Panc1 (cell line): ENCODE data around the gene RND1. TPM values are rescaled to one million over a fixed set of nuclear protein-coding genes. Genes with fewer than 3 reads are reported as not detected.

ENCODE experiments used
- ATAC-seq: fragments of 200-7000 bp; cut with Tn5 transposase; 2 replicates; pipeline ENCODE4 v1.9.1; 2020; ENCODE audit warnings: mild to moderate bottlenecking, moderate library complexity
- BruUV-seq: library from RNA; stranded (reverse); fragments of 400-500 nt; replicated peaks from 2 replicates; lab custom pipeline; 2021; lab: Mats Ljungman, UMichigan
- CTCF ChIA-PET: fragments of 300-600 bp; sonication (Branson Sonifier 250); formaldehyde crosslinking; loops from one replicate; lab custom pipeline; 2022; ENCODE audit warnings: antibody characterized with exemption; lab: Charles Lee
- POLR2A ChIA-PET: fragments of 300-600 bp; sonication (Branson Sonifier 250); formaldehyde crosslinking; loops from one replicate; lab custom pipeline; 2022; ENCODE audit warnings: antibody characterized with exemption; lab: Charles Lee
- DNase-seq: peaks from one replicate; pipeline ENCODE4 v3.0.0-alpha.2; 2010; ENCODE audit warnings: low read depth, low spot score
- H3K27ac ChIP-seq: 2 replicates; pipeline ENCODE4 v1.5.1; 2011; ENCODE audit warnings: mild to moderate bottlenecking, low read length, inconsistent platforms
- H3K27me3 ChIP-seq: fragments of 200-500 bp; sonication (Bioruptor generic); 2 replicates; pipeline ENCODE4 v1.6.0; 2014; ENCODE audit warnings: low read length, inconsistent platforms; ENCODE audit not compliant: control insufficient read depth, insufficient read depth
- H3K36me3 ChIP-seq: fragments of 200-500 bp; sonication (Bioruptor generic); 2 replicates; pipeline ENCODE4 v1.5.1; 2014; ENCODE audit warnings: inconsistent platforms, mild to moderate bottlenecking, low read length, moderate library complexity; ENCODE audit not compliant: control insufficient read depth, insufficient read depth
- H3K4me1 ChIP-seq: 2 replicates; pipeline ENCODE4 v1.5.1; 2011; ENCODE audit warnings: inconsistent platforms, mild to moderate bottlenecking, low read length, moderate library complexity; ENCODE audit not compliant: control insufficient read depth, insufficient read depth
- H3K4me3 ChIP-seq, 2 experiments: 2 replicates each; pipeline ENCODE4 v1.5.1; 2011 to 2012; ENCODE audit warnings: low read depth in 2 of 2, low read length in 2 of 2, mild to moderate bottlenecking in 2 of 2, inconsistent platforms in 1 of 2, moderate library complexity in 1 of 2
- H3K9me3 ChIP-seq: fragments of 200-500 bp; sonication (Bioruptor generic); 2 replicates; pipeline ENCODE4 v1.5.1; 2014; ENCODE audit warnings: low read depth, mild to moderate bottlenecking, inconsistent platforms, low read length, moderate library complexity; ENCODE audit not compliant: control insufficient read depth, insufficient read depth
- CTCF ChIP-seq: fragments of 450-650 bp; IDR thresholded peaks from 2 replicates; pipeline ENCODE4 v1.5.1; 2017; ENCODE audit warnings: mild to moderate bottlenecking
- POLR2AphosphoS5 ChIP-seq: IDR thresholded peaks from 2 replicates; pipeline ENCODE4 v1.6.1; 2012; ENCODE audit warnings: mild to moderate bottlenecking, low read depth, low read length, moderate library complexity
- SIN3A ChIP-seq: IDR thresholded peaks from 2 replicates; pipeline ENCODE4 v1.6.1; 2012; ENCODE audit warnings: low read depth, mild to moderate bottlenecking, low read length, moderate library complexity, borderline replicate concordance; ENCODE audit not compliant: insufficient read depth
- TCF7L2 ChIP-seq: IDR thresholded peaks from 2 replicates; pipeline ENCODE4 v1.6.1; 2011; ENCODE audit warnings: mild to moderate bottlenecking, low read depth, low read length, inconsistent platforms
- in situ Hi-C: cut with HindIII; loops from 2 replicates; pipeline ENCODE4 v1.10.0; 2016; ENCODE audit warnings: low sequenced_read_pairs, low pct_unique_long_range_greater_than_20kb
- intact Hi-C: fragments of 100-400 bp; cut with micrococcal nuclease; formaldehyde crosslinking; loops from one replicate; pipeline ENCODE4 v1.10.0; 2022; ENCODE audit not compliant: unreplicated experiment
- total RNA-seq: library from RNA; stranded (reverse); gene quantifications from one replicate; pipeline ENCODE4 v1.2.1, GENCODE V29; 2021; ENCODE audit not compliant: unreplicated experiment
- TF ChIP-seq, protein P1 (sequence below), 2 experiments: IDR thresholded peaks; 2 replicates each; pipeline ENCODE4 v1.6.1; 2011 to 2012; ENCODE audit warnings: low read depth in 2 of 2, control low read depth in 1 of 2, low read length in 1 of 2, mild to moderate bottlenecking in 1 of 2, moderate library complexity in 1 of 2; ENCODE audit not compliant: insufficient read depth in 1 of 2

Gene RND1
- total RNA-seq, 1 experiment from 2014 or later: 0.44 TPM

- ChIA-PET CTCF (interaction anchor here (0.8 kb wide), 1 partner anchor 12 kb away, joined by 3 read pairs; no protein-coding TSS in a partner anchor), POLR2A (no interaction called here)
- Histone ChIP-seq H3K27ac (no peak overlapping the region), H3K4me3 (no peak overlapping the region), H3K27me3 (no peaks in the 10 kb centered on the region), H3K36me3 (peaks cover 20% of the 10 kb centered on the region), H3K9me3 (no peaks in the 10 kb centered on the region), H3K4me1 (no peaks in the 10 kb centered on the region)
- in situ Hi-C loops (no loop called here), intact Hi-C loops (no loop called here)
- TF ChIP-seq POLR2AphosphoS5 (no peak), CTCF (no peak), TCF7L2 (no peak), SIN3A (no peak)
- TF ChIP-seq, protein P1, sequence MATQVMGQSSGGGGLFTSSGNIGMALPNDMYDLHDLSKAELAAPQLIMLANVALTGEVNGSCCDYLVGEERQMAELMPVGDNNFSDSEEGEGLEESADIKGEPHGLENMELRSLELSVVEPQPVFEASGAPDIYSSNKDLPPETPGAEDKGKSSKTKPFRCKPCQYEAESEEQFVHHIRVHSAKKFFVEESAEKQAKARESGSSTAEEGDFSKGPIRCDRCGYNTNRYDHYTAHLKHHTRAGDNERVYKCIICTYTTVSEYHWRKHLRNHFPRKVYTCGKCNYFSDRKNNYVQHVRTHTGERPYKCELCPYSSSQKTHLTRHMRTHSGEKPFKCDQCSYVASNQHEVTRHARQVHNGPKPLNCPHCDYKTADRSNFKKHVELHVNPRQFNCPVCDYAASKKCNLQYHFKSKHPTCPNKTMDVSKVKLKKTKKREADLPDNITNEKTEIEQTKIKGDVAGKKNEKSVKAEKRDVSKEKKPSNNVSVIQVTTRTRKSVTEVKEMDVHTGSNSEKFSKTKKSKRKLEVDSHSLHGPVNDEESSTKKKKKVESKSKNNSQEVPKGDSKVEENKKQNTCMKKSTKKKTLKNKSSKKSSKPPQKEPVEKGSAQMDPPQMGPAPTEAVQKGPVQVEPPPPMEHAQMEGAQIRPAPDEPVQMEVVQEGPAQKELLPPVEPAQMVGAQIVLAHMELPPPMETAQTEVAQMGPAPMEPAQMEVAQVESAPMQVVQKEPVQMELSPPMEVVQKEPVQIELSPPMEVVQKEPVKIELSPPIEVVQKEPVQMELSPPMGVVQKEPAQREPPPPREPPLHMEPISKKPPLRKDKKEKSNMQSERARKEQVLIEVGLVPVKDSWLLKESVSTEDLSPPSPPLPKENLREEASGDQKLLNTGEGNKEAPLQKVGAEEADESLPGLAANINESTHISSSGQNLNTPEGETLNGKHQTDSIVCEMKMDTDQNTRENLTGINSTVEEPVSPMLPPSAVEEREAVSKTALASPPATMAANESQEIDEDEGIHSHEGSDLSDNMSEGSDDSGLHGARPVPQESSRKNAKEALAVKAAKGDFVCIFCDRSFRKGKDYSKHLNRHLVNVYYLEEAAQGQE (IDR thresholded peaks at IDR 0.05; ENCODE audit: insufficient read depth in 1 of 2, low read depth in 2 of 2, low read length in 1 of 2): no peak
- ATAC-seq (no peak), DNase-seq (no peak)
- BruUV-seq: no TSS peak
Measured at GRCh38 chr12:48827026-48827425, 38.6 kb downstream of the RND1 start.

DNA sequence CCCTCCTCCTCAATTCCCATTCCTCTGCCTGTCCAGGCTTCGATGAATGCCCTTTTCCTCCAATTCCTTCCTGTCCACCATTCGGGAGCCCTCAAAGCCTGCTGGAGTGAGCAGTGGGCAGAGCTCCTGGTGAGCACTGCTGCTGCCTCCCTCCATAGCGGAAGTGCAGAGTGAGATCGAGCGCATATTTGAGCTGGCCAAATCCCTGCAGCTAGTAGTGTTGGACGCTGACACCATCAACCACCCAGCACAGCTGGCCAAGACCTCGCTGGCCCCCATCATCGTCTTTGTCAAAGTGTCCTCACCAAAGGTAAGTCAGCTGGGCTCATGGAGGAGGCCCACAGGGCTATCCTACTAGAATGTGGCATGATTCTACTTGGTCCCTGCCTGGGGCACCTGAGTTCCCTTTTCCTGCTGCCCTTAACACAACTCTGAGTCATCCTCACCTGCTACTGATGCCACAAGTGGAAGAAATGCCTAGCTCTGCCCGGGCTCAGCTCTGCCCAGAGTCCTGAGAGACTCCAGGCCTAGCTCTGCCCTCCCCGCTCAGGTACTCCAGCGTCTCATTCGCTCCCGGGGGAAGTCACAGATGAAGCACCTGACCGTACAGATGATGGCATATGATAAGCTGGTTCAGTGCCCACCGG, 39.3 kb downstream of the RND1 start:
- CTCF ChIA-PET: interaction anchor here (0.8 kb wide), 1 partner anchor 11 kb away, joined by 3 read pairs; no protein-coding TSS in a partner anchor
- Histone ChIP-seq H3K36me3 (peaks cover 13% of the 10 kb centered on the region), H3K27me3 (no peaks in the 10 kb centered on the region), H3K4me3 (no peak overlapping the region), H3K9me3 (no peaks in the 10 kb centered on the region), H3K4me1 (no peaks in the 10 kb centered on the region), H3K27ac (no peak overlapping the region)
- intact Hi-C loops (no loop called here), in situ Hi-C loops (no loop called here)
- TF ChIP-seq SIN3A (no peak), POLR2AphosphoS5 (no peak), CTCF (no peak), TCF7L2 (no peak)
- TF ChIP-seq, protein P1 (IDR thresholded peaks at IDR 0.05; ENCODE audit: insufficient read depth in 1 of 2, low read depth in 2 of 2, low read length in 1 of 2): no peak
- DNase-seq (no peak), ATAC-seq (no peak)
- BruUV-seq: no TSS peak
- POLR2A ChIA-PET: no interaction called here
